MCF 10A (cell line): ENCODE data around the gene PAX5. TPM values are rescaled to one million over a fixed set of nuclear protein-coding genes. Genes with fewer than 3 reads are reported as not detected.

Experiments
- BruUV-seq: library from RNA; stranded (reverse); fragments of 400-500 nt; replicated peaks from 2 replicates; lab custom pipeline; 2021; lab: Mats Ljungman, UMichigan
- CTCF ChIA-PET: fragments of 300-600 bp; sonication (Branson Sonifier 250); formaldehyde crosslinking; extraction: SDS; loops from one replicate; lab custom pipeline; 2021; ENCODE audit warnings: antibody characterized with exemption, inconsistent platforms; lab: Yijun Ruan, JAX
- POLR2A ChIA-PET: fragments of 300-600, 350-650 bp; sonication (Branson Sonifier 250); formaldehyde crosslinking; extraction: SDS; loops from one replicate; lab custom pipeline; 2020; ENCODE audit warnings: antibody characterized with exemption, inconsistent platforms; lab: Yijun Ruan, JAX
- DNase-seq: peaks from one replicate; pipeline ENCODE4 v3.0.0-alpha.2; 2018; ENCODE audit not compliant: unreplicated experiment
- H3K27ac Mint-ChIP-seq: one replicate; pipeline ENCODE4 v1.8.0; 2022; ENCODE audit warnings: mild to moderate bottlenecking, low read depth, mixed read lengths; ENCODE audit not compliant: unreplicated experiment
- H3K27me3 Mint-ChIP-seq: one replicate; pipeline ENCODE4 v1.8.0; 2022; ENCODE audit warnings: mixed read lengths; ENCODE audit not compliant: insufficient read depth, unreplicated experiment
- H3K36me3 Mint-ChIP-seq: one replicate; pipeline ENCODE4 v1.8.0; 2022; ENCODE audit warnings: mild to moderate bottlenecking, moderate library complexity, mixed read lengths; ENCODE audit not compliant: insufficient read depth, unreplicated experiment
- H3K4me1 Mint-ChIP-seq: one replicate; pipeline ENCODE4 v1.8.0; 2022; ENCODE audit warnings: mixed read lengths; ENCODE audit not compliant: insufficient read depth, unreplicated experiment
- H3K4me3 Mint-ChIP-seq: one replicate; pipeline ENCODE4 v1.8.0; 2022; ENCODE audit warnings: mild to moderate bottlenecking, moderate library complexity, mixed read lengths; ENCODE audit not compliant: unreplicated experiment
- H3K9me3 Mint-ChIP-seq: one replicate; pipeline ENCODE4 v1.8.0; 2022; ENCODE audit warnings: mixed read lengths; ENCODE audit not compliant: unreplicated experiment
- intact Hi-C: fragments of 100-400 bp; cut with micrococcal nuclease; formaldehyde crosslinking; loops from 2 replicates; pipeline ENCODE4 v1.14.1; 2022
- total RNA-seq: library from RNA; stranded (reverse); gene quantifications from 2 replicates; pipeline ENCODE4 v1.2.3, GENCODE V29; 2022
- TF ChIP-seq, protein P1 (sequence below): fragments of 200-600 bp; IDR thresholded peaks from one replicate; pipeline ENCODE4 v1.8.0; 2022; ENCODE audit warnings: antibody characterized with exemption, mild to moderate bottlenecking; ENCODE audit not compliant: unreplicated experiment

Gene PAX5
- total RNA-seq, 1 experiment from 2014 or later, result not detected

GRCh38 chr9:36960575-36960955 is 73.5 kb downstream of the PAX5 start:
- ChIA-PET POLR2A (no interaction called here), CTCF (interaction anchor here (0.6 to 1.4 kb wide), 3 partner anchors 10 to 88 kb away, joined by 3 read pairs; no protein-coding TSS in a partner anchor)
- no peak for DNase-seq
- Mint-ChIP-seq H3K36me3 (no peaks in the 10 kb centered on the region), H3K27me3 (peaks cover 53% of the 10 kb centered on the region), H3K4me1 (no peaks in the 10 kb centered on the region), H3K4me3 (no peak overlapping the region), H3K27ac (no peak overlapping the region), H3K9me3 (no peaks in the 10 kb centered on the region)
- TF ChIP-seq, protein P1, sequence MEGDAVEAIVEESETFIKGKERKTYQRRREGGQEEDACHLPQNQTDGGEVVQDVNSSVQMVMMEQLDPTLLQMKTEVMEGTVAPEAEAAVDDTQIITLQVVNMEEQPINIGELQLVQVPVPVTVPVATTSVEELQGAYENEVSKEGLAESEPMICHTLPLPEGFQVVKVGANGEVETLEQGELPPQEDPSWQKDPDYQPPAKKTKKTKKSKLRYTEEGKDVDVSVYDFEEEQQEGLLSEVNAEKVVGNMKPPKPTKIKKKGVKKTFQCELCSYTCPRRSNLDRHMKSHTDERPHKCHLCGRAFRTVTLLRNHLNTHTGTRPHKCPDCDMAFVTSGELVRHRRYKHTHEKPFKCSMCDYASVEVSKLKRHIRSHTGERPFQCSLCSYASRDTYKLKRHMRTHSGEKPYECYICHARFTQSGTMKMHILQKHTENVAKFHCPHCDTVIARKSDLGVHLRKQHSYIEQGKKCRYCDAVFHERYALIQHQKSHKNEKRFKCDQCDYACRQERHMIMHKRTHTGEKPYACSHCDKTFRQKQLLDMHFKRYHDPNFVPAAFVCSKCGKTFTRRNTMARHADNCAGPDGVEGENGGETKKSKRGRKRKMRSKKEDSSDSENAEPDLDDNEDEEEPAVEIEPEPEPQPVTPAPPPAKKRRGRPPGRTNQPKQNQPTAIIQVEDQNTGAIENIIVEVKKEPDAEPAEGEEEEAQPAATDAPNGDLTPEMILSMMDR, result no peak
- no TSS peak for BruUV-seq
- intact Hi-C loops, result no loop called here

GRCh38 chr9:36959681-36960574 is 74.1 kb downstream of the PAX5 start:
- BruUV-seq, result no TSS peak
- no peaks in the 10 kb centered on the region for H3K36me3 Mint-ChIP-seq
- no peak for DNase-seq
- H3K9me3 Mint-ChIP-seq, result peaks cover 2% of the 10 kb centered on the region
- intact Hi-C loops, result no loop called here
- TF ChIP-seq, protein P1, result no peak
- no peak overlapping the region for H3K4me3 Mint-ChIP-seq
- ChIA-PET POLR2A (interaction anchor here (0.9 to 1.0 kb wide), 2 partner anchors 14 to 506 kb away, joined by 4 to 6 read pairs; no protein-coding TSS in a partner anchor), CTCF (no interaction called here)
- peaks cover 59% of the 10 kb centered on the region for H3K27me3 Mint-ChIP-seq
- H3K27ac Mint-ChIP-seq, result no peak overlapping the region
- no peaks in the 10 kb centered on the region for H3K4me1 Mint-ChIP-seq

DNA sequence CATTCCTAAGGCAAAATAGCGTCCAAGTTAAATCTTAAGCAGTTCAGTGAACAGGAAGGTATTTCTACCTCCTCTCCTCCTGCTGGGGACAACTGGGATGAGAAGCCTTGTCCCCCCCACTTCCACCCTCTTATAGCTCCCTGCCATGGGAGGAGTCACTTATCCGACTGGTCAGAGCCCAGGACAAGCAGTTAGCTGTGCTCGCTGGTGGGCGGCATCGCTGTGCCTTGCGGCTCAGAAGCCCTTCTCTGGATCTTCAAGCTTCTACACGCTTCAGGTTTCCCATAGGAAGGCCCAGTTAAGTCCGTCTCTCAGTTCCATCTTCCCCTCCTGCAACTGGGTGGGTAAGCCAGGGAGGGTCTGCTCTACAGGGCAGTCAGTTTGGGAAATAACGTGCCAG is 77.2 kb downstream of the PAX5 start:
- no peak overlapping the region for H3K27ac Mint-ChIP-seq
- POLR2A ChIA-PET, result no interaction called here
- CTCF ChIA-PET, result interaction anchor here (3.1 kb wide), 1 partner anchor 84 kb away, joined by 9 read pairs; no protein-coding TSS in a partner anchor
- peaks cover 6% of the 10 kb centered on the region for H3K36me3 Mint-ChIP-seq
- peaks cover 89% of the 10 kb centered on the region for H3K27me3 Mint-ChIP-seq
- H3K4me1 Mint-ChIP-seq, result no peaks in the 10 kb centered on the region
- TF ChIP-seq, protein P1, result no peak
- H3K4me3 Mint-ChIP-seq, result no peak overlapping the region
- peaks cover 10% of the 10 kb centered on the region for H3K9me3 Mint-ChIP-seq
- DNase-seq, result no peak
- BruUV-seq, result no TSS peak
- intact Hi-C loops, result no loop called here

GRCh38 chr9:36950389-36950788 is 83.7 kb downstream of the PAX5 start:
- POLR2A ChIA-PET, result interaction anchor here (0.9 kb wide), 1 partner anchor 27 kb away, joined by 3 read pairs; no protein-coding TSS in a partner anchor
- Mint-ChIP-seq H3K27ac (no peak overlapping the region), H3K27me3 (peaks cover 66% of the 10 kb centered on the region), H3K4me3 (no peak overlapping the region), H3K9me3 (peaks cover 10% of the 10 kb centered on the region), H3K36me3 (peaks cover 6% of the 10 kb centered on the region), H3K4me1 (no peaks in the 10 kb centered on the region)
- TF ChIP-seq, protein P1, result no peak
- BruUV-seq, result no TSS peak
- no peak for DNase-seq
- CTCF ChIA-PET, result interaction anchor here (0.7 to 1.1 kb wide), 3 partner anchors 11 to 36 kb away, joined by 3 read pairs; no protein-coding TSS in a partner anchor
- intact Hi-C loops, result no loop called here
